Keratinocyte (primary cell): Measurements from ENCODE around the gene KIF1B. TPM values are rescaled to one million over a fixed set of nuclear protein-coding genes. Genes with fewer than 3 reads are reported as not detected.

ENCODE experiments used
- DNase-seq: peaks from one replicate; pipeline ENCODE4 v3.0.0-alpha.2; 2011; ENCODE audit warnings: low read depth, missing footprints, low spot score
- FAIRE-seq: peaks from 2 replicates; lab custom pipeline; 2011; peaks lifted over from hg19 to GRCh38; lab: Jason Lieb, UNC
- H2AFZ ChIP-seq: 2 replicates; pipeline ENCODE4 v1.6.0; 2012; ENCODE audit warnings: low read length, control low read depth, inconsistent platforms; ENCODE audit not compliant: control insufficient read depth
- H3K27ac ChIP-seq: 2 replicates; pipeline ENCODE4 v1.5.1; 2011; ENCODE audit warnings: low read length; ENCODE audit not compliant: control insufficient read depth, insufficient read depth
- H3K27me3 ChIP-seq: 3 replicates; pipeline ENCODE4 v1.6.0; 2011; ENCODE audit warnings: low read length; ENCODE audit not compliant: control insufficient read depth, insufficient read depth; ENCODE audit errors: extremely low read depth
- H3K36me3 ChIP-seq, 2 experiments: 2 replicates in 1 of 2; 3 replicates in 1 of 2; pipeline ENCODE4 v1.5.1; 2011; ENCODE audit warnings: low read length in 2 of 2, mild to moderate bottlenecking in 1 of 2; ENCODE audit not compliant: control insufficient read depth in 2 of 2, insufficient read depth in 2 of 2; ENCODE audit errors: extremely low read depth in 1 of 2
- H3K4me1 ChIP-seq: 3 replicates; pipeline ENCODE4 v1.5.1; 2011; ENCODE audit warnings: low read length; ENCODE audit not compliant: control insufficient read depth, insufficient read depth; ENCODE audit errors: extremely low read depth
- H3K4me2 ChIP-seq: 3 replicates; pipeline ENCODE4 v1.6.0; 2011; ENCODE audit warnings: low read depth, low read length; ENCODE audit not compliant: control insufficient read depth, insufficient read depth; ENCODE audit errors: extremely low read depth
- H3K4me3 ChIP-seq, 3 experiments: fragments of 200-600 bp in 1 of 3; sonication (generic) in 1 of 3; 2 replicates in 2 of 3; 3 replicates in 1 of 3; pipeline ENCODE4 v1.5.1; 2011 to 2016; ENCODE audit warnings: low read length in 3 of 3, mild to moderate bottlenecking in 3 of 3, control low read depth in 2 of 3, inconsistent platforms in 1 of 3, low read depth in 1 of 3, mixed read lengths in 1 of 3, mixed run types in 1 of 3, moderate library complexity in 1 of 3; ENCODE audit not compliant: control insufficient read depth in 2 of 3, insufficient read depth in 2 of 3; ENCODE audit errors: extremely low read depth in 1 of 3
- H3K79me2 ChIP-seq: 2 replicates; pipeline ENCODE4 v1.6.0; 2012; ENCODE audit warnings: low read length; ENCODE audit not compliant: control insufficient read depth, insufficient read depth
- H3K9ac ChIP-seq: 3 replicates; pipeline ENCODE4 v1.6.0; 2011; ENCODE audit warnings: low read length; ENCODE audit not compliant: control insufficient read depth, insufficient read depth; ENCODE audit errors: extremely low read depth
- H3K9me1 ChIP-seq: 3 replicates; pipeline ENCODE4 v1.6.0; 2011; ENCODE audit warnings: low read length; ENCODE audit not compliant: control insufficient read depth, insufficient read depth; ENCODE audit errors: extremely low read depth
- H3K9me3 ChIP-seq: 2 replicates; pipeline ENCODE4 v1.5.1; 2012; ENCODE audit warnings: low read depth, low read length; ENCODE audit not compliant: control insufficient read depth
- H4K20me1 ChIP-seq: 3 replicates; pipeline ENCODE4 v1.6.0; 2011; ENCODE audit warnings: low read length; ENCODE audit not compliant: control insufficient read depth, insufficient read depth; ENCODE audit errors: extremely low read depth
- CTCF ChIP-seq, 3 experiments: IDR thresholded peaks in 1 of 3; conservative IDR thresholded peaks in 1 of 3; optimal IDR thresholded peaks in 1 of 3; 2 replicates in 2 of 3; 3 replicates in 1 of 3; pipeline versions ENCODE3 to v1.5.1; 2011; ENCODE audit warnings: low read length in 3 of 3, mild to moderate bottlenecking in 3 of 3, moderate library complexity in 2 of 3, control low read depth in 1 of 3, inconsistent platforms in 1 of 3; ENCODE audit not compliant: insufficient read depth in 2 of 3; ENCODE audit errors: extremely low read depth in 1 of 3
- EZH2 ChIP-seq: IDR thresholded peaks from one replicate; pipeline ENCODE4 v1.6.1; 2012; ENCODE audit warnings: inconsistent platforms, mild to moderate bottlenecking, low read length, moderate library complexity
- dilution Hi-C: fragments of 300-500 bp; cut with MboI; formaldehyde crosslinking; loops from one replicate; pipeline ENCODE4 v1.7.0; 2020; ENCODE audit warnings: low sequenced_read_pairs; ENCODE audit not compliant: extremely low pct_ligation_motif_present
- polyA plus RNA-seq, 5 experiments: library from polyadenylated mRNA; depleted of rRNA in 3 of 5; stranded (reverse) in 3 of 5; stranded (forward) in 1 of 5; unstranded in 1 of 5; fragments of >200 nt; gene quantifications; 1 replicate in 1 of 5; 2 replicates in 3 of 5; 3 replicates in 1 of 5; pipeline versions ENCODE4 v1.2.1 to v1.2.3, GENCODE V29; 2011 to 2012; ENCODE audit warnings: missing spikeins in 2 of 5, low read depth in 1 of 5, low replicate concordance in 1 of 5

The KIF1B gene
- polyA plus RNA-seq, 1 donor (not counting 4 experiments of a cell fraction or from before 2014, with no cell fraction given), result 15.1 TPM

- FAIRE-seq, result no peak
- H3K9me1 ChIP-seq, result no peaks in the 10 kb centered on the region
- H3K4me2 ChIP-seq, result no peak overlapping the region
- H3K79me2 ChIP-seq, result no peaks in the 10 kb centered on the region
- H3K9me3 ChIP-seq, result no peaks in the 10 kb centered on the region
- no peak for DNase-seq
- no peak overlapping the region for H3K9ac ChIP-seq
- TF ChIP-seq CTCF (optimal IDR thresholded peaks at IDR 0.05 in 1 of 3, IDR thresholded peaks at IDR 0.05 in 1 of 3, conservative IDR thresholded peaks at IDR 0.05 in 1 of 3; ENCODE audit: extremely low read depth in 1 of 3, insufficient read depth in 2 of 3, low read length in 3 of 3) (no peak), EZH2 (no peak)
- no peak overlapping the region for H3K27ac ChIP-seq
- H4K20me1 ChIP-seq, result no peaks in the 10 kb centered on the region
- H2AFZ ChIP-seq, result no peak overlapping the region
- H3K27me3 ChIP-seq, result no peaks in the 10 kb centered on the region
- H3K4me1 ChIP-seq, result no peaks in the 10 kb centered on the region
- no peak overlapping the region for H3K4me3 ChIP-seq
- peaks cover 4 to 6% of the 10 kb centered on the region in 2 experiments for H3K36me3 ChIP-seq
- dilution Hi-C loops, result no loop called here
These were observed 60.7 kb downstream of the KIF1B start for GRCh38 chr1:10271090-10271489.

GRCh38 chr1:10271869-10272268, 61.5 kb downstream of the KIF1B start:
- no peaks in the 10 kb centered on the region for H3K79me2 ChIP-seq
- peaks cover 6% of the 10 kb centered on the region in 2 experiments for H3K36me3 ChIP-seq
- TF ChIP-seq CTCF (optimal IDR thresholded peaks at IDR 0.05 in 1 of 3, IDR thresholded peaks at IDR 0.05 in 1 of 3, conservative IDR thresholded peaks at IDR 0.05 in 1 of 3; ENCODE audit: extremely low read depth in 1 of 3, insufficient read depth in 2 of 3, low read length in 3 of 3) (no peak), EZH2 (no peak)
- no peaks in the 10 kb centered on the region for H4K20me1 ChIP-seq
- H3K27ac ChIP-seq, result no peak overlapping the region
- DNase-seq (no peak), FAIRE-seq (no peak)
- no peak overlapping the region for H3K4me3 ChIP-seq
- dilution Hi-C loops, result no loop called here
- no peaks in the 10 kb centered on the region for H3K9me1 ChIP-seq
- H3K4me2 ChIP-seq, result no peak overlapping the region
- no peaks in the 10 kb centered on the region for H3K9me3 ChIP-seq
- no peak overlapping the region for H3K9ac ChIP-seq
- no peaks in the 10 kb centered on the region for H3K27me3 ChIP-seq
- no peak overlapping the region for H2AFZ ChIP-seq
- H3K4me1 ChIP-seq, result no peaks in the 10 kb centered on the region
